GM21737 (cell line): ENCODE measurements around the gene HTR1D.
"Not testable (repeated sequence)": the region's sequence is repeated elsewhere in the genome, so short reads cannot be mapped to it uniquely, and the experiment has no call there.

ENCODE experiments used
- ATAC-seq: cut with Tn5 transposase; IDR thresholded peaks from one replicate; pipeline ENCODE4 v1.9.1; 2021; ENCODE audit warnings: mild to moderate bottlenecking, moderate library complexity; ENCODE audit not compliant: unreplicated experiment

HTR1D gene, protein sequence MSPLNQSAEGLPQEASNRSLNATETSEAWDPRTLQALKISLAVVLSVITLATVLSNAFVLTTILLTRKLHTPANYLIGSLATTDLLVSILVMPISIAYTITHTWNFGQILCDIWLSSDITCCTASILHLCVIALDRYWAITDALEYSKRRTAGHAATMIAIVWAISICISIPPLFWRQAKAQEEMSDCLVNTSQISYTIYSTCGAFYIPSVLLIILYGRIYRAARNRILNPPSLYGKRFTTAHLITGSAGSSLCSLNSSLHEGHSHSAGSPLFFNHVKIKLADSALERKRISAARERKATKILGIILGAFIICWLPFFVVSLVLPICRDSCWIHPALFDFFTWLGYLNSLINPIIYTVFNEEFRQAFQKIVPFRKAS

DNA sequence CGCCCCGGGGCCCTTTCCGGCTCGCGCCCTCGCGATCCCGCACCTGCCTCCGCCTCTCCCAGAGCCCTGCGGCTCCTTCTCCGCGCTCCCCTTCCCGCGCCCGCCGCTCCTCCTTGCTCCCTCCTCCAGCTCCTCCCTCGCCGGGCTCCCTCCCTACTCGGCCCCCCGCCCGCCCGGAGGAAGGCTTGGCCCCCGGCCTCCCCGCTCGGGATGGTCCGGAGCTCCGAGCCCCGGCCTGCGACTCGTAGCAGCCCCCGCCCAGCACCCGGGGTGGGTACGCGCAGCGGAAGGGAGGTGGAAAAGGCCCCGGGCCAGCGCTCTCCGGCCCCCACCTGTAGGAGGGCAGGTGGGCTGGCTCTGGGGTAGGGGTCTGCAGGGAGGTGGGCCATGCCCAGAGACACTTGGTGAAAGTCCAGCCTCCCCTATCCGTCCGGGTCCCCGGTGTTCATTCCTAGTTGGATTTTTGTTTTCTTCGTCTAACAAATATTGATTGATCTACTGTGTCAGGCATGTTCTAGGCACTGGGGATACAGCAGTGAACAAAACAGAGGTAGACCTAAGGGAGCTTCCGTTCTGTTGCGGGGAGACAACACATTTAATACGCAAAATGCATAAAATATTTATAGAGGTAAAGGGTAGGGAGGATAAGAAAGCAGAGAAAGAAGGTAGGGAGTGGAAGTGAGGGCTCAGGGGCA lies at the start of gene HTR1D:
HTR1D (minus strand) TSS at position 82 of the 695 bp plus-strand sequence. CDS start 23,283 bp downstream, outside the sequence.
- no peak for ATAC-seq

DNA sequence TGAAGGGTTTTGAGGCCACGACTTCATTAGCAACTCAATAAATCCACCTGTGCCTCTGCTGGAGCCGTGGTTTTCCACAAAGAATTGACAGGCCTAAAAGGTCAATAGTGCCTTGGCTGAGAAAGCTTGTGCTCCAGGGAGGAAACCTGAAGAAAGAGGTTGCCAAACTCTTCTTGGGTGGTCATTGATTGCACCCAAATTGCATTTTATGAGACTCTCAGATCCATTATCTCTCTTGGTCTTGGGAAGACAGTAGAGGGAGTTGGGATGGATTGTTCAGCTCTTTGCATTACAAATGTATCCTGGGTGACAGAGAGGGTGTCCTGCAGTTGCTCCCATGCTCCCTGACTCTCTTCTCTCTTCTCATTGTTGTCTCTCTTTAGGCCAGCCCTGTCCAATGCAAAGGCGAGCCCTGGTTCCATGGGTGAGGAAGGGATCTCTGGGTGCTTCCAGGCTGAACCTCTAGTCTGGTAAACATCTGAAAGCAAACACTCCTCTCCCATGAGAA lies 46.1 kb upstream of the HTR1D start:
- ATAC-seq = no peak

DNA sequence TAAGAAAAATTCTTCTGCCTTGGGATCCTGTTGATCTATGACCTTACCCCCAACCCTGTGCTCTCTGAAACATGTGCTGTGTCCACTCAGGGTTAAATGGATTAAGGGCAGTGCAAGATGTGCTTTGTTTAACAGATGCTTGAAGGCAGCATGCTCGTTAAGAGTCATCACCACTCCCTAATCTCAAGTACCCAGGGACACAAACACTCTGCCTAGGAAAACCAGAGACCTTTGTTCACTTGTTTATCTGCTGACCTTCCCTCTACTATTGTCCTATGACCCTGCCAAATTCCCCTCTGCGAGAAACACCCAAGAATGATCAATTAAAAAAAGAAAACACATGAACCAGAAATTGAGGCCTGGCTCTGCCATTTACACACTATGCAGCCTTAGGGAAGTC lies 40.8 kb upstream of the HTR1D start:
- ATAC-seq = not testable (repeated sequence)

DNA sequence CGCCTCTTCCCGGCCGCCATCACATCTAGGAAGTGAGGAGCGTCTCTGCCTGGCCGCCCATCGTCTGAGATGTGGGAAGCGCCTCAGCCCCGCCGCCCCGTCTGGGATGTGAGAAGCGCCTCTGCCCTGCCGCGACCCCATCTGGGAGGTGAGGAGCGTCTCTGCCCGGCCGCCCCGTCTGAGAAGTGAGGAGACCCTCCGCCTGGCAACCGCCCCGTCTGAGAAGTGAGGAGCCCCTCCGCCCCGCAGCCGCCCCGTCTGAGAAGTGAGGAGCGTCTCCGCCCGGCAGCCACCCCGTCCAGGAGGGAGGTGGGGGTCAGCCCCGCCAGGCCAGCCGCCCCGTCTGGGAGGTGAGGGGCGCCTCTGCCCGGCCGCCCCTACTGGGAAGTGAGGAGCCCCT lies 40.1 kb upstream of the HTR1D start:
- not testable (repeated sequence) for ATAC-seq

DNA sequence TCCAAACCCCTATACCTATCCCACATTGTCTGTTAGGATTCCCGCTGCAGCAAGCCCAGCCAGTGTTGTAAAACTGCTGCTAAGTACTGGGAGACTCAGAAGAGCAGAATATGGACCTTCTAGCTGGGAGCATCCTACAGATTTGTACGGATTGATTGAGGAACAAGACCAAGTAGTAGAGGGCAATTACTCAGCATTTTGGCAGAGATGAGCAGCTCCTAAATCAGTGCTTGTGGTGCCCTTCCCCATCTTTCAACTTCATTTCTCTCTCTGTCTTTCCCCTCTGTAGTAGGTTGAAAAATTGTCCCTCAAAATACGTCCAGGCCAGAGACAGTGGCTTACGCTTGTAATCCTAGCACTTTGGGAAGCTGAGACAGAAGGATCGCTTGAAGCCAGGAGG lies 37.3 kb upstream of the HTR1D start:
- no peak for ATAC-seq

DNA sequence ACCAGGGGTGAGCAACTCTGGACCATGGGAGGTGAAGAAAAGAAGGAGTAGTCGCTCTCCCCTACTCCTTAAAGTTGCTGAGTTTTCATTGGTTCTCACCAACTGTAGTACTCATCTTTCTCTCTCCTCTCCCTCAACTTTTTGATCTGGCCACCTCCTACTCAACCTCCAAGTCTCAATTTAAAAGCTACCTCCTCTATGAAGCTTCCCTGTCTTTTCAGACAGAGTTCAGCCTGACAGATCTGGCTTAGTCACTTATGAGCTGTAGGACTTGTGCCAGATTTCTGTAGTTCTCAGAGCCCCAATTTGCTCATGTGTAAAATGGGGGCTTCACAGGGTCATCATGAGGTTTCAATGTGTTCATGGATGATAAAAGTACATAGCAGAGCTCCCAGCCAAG lies 34.5 kb upstream of the HTR1D start:
- ATAC-seq = no peak

DNA sequence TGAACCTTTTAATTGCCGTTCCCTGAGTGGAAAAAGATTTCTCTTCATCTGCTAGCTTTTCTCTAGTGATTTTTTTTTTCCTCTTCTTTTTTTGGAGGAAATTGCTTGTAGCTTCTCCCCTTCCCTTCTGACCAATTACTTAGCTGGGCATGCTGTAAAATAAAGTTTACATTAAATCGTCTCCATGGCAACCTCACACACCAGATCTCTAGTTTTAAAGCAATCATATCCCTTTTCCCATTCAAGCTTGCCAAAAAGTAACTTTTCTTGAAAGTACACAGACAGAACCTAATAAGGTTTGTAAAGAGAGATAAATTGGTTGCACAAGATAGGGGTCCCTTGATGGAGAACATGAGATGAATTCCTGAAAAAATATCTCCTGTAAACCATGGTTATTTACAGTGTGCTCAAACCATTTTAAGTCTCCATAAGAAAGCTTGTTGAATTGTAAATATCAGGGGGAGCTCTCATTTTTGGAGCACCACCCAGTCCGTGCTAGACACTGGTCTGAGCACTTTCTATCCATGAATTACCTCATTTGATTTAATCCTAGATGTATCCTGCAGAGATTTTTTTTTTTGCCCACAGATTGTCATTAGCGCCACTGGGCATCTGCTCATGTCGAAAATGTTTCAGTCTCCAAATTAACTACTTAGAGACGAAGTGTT lies 32.6 kb upstream of the HTR1D start:
- no peak for ATAC-seq

DNA sequence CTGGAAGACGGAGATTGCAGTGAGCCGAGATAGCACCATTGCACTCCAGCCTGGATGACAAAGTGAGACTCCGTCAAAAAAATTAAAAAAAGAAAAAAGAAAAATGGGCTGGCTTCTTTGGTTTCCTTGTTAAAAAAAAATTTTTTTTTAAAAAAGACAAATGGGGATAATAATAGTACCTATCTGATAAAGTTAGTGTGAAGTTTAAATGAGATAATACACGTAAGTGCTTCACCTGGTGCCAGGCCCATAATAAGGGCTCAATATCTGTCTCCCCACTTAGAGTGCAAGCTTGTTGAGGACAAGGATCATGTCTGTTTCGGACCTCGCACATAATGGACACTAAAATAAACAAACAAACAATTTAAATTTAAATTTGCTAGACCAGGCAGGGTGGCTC lies 30.0 kb upstream of the HTR1D start:
- no peak for ATAC-seq

DNA sequence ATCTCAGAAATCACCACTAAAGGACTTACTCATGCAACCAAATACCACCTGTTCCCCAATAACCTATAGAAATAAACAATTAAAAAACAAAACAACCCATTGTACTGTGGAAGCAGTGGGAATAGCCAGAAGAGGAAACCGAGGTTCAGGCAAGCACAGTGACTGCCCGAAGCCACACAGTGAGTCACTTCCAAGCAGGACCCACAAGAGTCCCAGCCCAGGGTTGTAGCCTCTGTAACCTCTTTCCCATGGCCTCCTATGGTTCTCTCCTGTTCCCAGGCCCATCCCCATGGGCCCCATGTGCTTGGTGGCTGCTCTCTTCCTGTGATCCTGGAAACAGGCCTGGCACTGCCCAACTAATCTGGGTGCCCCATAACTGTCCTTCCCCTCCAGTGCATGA lies 29.0 kb upstream of the HTR1D start:
- ATAC-seq = no peak

DNA sequence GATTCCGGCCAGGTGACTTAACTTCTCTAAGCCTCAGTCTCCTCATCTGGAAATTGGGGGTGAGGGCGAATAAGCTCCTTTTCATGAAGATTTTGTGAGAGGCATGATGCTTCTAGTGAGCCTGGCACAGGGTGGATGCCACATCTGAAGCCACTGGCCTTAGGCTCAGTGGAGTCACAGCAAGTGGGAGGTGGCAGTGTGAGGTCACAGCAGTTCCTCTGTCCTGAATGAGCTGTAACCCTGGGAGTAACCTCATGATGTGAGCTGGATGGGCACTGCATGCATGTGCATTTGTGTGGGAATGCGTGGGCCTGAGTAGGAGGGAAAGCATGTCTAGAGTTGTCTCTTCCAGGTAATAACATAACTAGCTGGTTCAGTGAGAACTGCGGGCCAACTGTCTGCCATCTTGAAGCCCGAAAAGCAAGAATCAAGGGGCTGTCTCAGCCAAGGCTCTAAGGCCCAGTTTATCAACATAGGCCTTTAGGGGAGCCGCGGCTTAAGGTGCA lies 27.0 kb upstream of the HTR1D start:
- no peak for ATAC-seq

DNA sequence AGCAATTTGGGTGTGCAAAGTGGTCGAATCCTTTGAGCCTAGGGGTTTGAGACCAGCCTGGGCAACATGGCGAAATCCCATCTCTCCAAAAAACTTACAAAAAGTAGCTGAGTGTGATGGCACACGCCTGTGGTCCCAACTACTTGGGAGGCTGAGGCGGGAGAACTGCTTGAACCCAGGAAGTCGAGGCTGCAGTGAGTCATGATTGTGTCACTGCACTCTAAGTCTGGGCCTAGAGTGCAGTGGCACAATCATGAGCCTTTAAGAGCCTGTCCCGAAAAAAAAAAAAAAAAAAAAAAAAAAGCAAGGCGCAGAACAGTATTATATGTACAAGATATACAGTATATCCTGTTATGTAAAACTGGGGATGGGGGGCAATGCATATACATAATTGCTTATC lies 25.1 kb upstream of the HTR1D start:
- ATAC-seq = no peak

DNA sequence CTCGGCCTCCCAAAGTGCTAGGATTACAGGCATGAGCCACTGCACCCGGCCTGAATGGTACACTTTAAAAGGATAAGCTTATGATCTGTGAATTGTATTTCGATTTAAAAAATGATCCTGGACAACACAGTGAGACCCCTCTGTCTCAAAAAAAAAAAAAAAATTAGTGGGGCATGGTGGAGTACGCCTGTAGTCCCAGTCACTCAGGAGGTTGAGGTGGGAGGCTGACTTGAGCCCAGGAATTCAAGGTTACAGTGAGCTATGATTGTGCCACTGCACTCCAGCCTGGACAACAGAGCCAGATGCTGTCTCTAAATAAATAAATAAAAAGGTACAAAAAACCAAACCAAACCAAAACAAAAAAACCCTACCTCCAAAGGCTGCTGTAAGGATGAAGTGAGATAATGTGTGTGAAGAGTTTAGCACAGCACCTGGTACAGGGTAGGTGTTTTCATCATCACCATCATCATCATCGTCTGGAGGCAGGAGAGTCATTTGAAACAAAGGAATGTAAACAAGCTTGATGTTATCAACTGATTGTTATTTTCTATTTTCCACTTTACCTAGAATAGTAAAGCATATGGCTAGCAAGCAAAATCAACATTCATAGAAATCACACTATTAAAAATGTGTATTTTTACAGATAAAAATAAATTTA lies 22.5 kb upstream of the HTR1D start:
- ATAC-seq = no peak

DNA sequence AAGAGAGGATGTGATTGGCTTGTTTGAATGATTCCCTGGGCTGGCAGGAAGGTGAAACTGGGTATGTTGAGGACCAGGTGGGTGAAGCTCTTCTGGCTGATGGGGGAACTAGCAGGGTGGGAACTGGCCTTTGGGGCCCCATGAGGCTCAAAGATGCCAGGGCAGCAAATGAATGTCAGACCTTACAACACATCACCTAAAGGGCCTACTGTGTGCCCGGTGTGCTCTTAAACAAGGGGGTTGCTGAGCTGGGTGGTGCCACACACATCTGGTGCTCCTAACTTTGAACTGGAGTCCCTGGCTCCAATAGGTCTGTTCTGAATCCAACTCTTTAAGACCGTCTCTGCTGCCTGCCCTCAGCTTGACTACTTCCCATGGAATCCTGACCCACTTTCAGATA lies 21.3 kb upstream of the HTR1D start:
- ATAC-seq = no peak

DNA sequence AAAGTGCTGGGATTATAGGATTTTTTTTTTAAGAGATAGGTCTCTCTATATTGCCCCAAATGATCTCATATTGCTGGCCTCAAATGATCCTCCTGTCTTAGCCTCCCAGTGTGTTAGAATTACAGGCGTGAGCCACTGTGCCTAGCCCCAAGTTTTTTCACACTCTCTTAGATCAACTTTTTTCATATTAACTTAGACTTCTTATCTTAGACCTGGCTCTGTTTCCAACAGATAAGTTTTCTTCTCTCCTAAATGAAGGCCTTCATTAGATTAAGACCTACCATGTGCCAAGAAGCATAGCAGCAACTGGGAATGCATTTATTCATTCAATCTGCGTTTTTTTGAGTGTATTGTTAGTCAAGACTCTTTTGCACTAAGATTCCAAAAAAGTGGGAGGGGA lies 20.2 kb upstream of the HTR1D start:
- no peak for ATAC-seq

DNA sequence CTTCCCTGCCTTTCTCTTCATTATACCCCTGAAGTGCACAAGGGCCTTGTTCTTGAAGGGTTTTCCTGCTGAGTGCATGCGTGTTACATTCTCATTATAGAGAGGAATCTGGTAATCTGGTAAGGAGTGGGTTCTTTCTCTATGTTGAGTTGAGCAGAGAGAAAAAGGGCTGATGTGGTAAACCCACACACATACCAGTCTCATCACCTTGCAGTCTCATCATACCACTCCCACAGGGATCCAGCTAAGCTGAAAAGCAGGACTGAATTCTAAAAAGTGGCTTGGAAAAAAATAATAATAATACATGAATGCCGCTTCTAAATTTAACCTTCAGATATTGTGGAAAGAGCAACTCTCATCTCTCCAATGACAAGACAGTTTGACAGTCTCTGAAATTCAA lies 10.5 kb upstream of the HTR1D start:
- no peak for ATAC-seq

DNA sequence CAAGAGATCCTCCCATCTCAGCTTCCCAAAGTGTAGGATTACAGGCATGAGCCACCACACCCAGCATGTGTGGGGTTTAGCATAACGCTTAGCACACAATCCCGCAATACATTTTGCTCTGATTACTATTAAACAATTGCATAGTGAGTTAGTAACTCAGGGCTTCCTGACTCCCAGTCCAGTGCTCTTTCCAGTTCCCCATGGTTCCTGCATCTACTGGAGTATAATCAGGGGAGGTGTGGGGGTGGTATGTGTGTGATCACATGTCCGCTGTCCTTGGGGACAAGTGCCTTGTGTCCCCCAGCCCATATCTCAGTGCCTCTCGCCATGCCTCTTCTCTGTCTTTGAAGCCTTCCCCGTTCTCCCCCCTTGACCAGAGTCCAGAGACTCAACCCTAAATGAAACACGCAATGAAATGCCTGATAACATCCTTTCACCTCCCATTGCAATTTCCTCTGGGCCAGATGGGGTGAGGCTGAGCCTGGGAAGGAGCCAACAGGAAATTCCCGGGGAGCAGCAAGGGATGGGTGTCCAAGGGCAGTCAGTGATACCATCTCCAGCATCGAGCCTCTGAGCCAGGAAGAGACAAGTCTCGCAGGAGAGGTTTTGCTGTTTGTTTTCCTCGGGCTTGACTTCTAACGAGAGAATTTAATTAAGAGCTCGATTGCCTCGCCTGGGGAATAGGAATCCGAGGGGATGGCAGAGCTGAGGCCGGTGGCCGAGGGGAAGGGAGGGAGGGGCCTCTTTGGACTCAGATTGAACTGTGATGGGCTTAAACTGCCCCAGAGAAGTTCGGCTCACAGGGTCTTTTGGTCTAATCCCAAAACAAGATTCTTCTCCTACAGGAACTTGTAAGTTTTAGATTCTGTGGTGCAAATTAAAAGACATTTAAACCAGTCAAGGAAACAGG lies 7.7 kb upstream of the HTR1D start:
- ATAC-seq = no peak

DNA sequence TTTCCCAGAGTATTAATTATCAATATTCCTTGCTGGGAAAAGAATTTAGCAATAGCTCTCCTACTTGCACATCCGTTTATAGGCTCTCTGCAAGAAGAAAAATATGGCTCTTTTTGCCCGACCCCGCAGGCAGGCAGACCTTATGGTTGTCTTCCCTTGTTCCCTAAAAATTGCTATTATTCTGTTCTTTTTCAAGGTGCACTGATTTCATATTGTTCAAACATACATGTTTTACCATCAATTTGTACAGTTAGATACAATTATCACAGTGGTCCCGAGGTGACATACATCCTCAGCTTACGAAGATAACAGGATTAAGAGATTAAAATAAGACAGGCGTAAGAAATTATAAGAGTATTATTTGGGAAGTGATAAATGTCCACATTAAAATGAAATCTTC lies 6.7 kb upstream of the HTR1D start:
- ATAC-seq = not testable (repeated sequence)

DNA sequence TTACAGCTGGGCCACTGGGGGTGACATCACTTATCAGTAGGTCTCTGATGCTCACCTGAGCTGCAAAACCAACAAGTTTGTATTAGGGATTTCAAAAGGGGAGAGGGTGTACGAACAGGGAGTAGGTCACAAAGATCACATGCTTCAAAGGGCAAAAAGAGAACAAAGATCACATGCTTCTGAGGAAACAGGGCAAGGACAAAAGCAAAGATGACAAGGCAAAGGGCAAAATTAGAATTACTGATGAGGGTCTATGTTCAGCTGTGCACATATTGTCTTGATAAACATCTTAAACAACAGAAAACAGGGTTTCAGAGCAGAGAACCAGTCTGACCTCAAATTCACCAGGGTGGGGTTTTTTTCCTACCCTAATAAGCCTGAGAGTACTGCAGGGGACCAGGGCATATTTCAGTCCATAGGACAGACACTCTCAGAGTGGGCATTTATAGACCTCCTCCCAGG lies 6.2 kb upstream of the HTR1D start:
- not testable (repeated sequence) for ATAC-seq

DNA sequence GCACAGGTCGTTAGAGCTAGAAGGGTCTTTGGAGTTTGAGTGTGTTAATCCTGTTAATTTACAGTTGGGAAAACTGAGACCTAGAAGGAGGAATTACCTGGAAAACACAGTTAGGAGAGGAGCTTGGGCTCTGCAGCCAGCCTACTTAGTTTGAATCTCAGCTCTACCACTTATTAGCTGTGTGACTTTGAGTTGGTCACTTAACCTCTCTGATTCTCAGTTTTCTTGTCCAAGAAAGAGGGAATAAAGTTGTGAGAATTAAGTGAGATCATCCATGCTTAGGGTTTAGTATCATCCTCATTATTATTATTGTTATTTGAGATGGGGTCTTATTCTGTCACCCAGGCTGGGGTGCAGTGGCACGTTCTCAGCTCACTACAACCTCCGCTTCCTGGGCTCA lies 5.4 kb upstream of the HTR1D start:
- ATAC-seq = no peak

DNA sequence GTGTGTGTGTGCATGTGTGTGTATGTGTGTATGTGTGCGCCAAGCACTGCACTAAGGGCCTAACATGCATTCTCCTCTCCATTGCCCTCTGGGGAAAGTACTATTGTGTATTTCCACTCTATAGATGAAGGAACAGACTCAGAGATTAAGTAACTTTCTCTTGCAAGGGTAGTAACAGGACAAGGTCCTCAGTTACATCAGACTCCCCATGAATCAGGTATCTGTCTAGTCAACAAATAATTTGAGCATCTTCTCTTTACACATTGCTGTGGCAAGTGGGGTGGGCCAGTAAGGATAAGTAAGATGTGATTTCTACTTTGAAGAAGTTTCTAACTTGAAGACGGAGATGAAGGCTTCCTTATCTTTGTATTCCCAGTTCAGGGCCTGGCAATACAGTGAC lies 5.0 kb upstream of the HTR1D start:
- ATAC-seq = no peak
